ENCODE measurements around the gene TMEM132D.

The TMEM132D gene

GRCh38 chr12:129025055-129025454, 878.8 kb downstream of the TMEM132D start:
- DNase-seq: no peak

All from stimulated activated CD4-positive, alpha-beta T cell treated with anti-CD3 and anti-CD28 coated beads, Interleukin-2, amount 100 ng/mL, for 48 hours (primary cell).